Measurements from ENCODE around the gene STAM.

DNA sequence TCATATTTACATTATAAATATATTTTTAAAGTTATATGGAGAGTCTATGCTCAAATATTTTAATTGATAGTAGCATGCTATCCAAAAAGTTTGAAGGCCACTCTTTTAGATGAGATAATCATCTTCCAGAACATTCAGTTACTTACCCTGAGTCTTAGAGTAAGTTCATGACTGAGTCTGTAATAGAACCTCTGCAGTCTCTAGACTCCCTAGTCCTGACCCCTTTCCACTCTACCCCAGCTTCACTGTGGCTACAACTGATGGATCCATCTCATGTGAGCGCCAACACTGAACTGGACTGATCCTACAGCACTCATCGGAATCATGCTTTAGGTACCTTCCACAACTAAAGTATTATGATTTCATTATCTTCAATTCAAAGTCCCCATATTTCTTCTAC lies 36.9 kb upstream of the STAM start:
- no peak for TF ChIP-seq POLR2AphosphoS5 (IDR thresholded peaks at IDR 0.05; ENCODE audit: low read depth, low read length)
- no peak for TF ChIP-seq REST (IDR thresholded peaks at IDR 0.05; ENCODE audit: insufficient read depth in 1 of 2, low read depth in 2 of 2, low read length in 2 of 2)

Data from PFSK-1 (cell line).